HG03060 (cell line): ENCODE results near the gene NOTO.
"Not testable (repeated sequence)": the region's sequence is repeated elsewhere in the genome, so short reads cannot be mapped to it uniquely, and the experiment has no call there.

Source experiments
- ATAC-seq: cut with Tn5 transposase; IDR thresholded peaks from one replicate; pipeline ENCODE4 v1.9.1; 2021; ENCODE audit warnings: low read depth, moderate number of reproducible peaks; ENCODE audit not compliant: unreplicated experiment

NOTO gene

DNA sequence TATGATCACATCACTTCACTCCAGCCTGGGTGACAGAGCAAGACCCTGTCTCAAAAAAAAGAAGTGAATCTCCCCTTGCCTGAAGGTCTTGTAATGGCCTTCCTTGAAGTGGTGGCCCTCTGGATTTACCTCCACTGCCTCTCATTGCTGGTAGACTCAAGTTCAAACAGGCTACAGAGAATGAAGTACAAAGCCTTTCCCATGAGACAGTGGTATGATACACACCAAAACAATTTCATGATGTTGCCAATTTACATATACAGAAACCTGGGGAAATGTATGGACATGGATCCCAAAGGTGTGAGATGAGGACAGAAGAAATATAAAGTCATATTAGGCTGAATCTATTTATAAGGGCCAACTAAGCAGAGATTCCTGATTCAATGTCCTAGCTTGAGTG is 4.8 kb upstream of the NOTO start:
- ATAC-seq = no peak

DNA sequence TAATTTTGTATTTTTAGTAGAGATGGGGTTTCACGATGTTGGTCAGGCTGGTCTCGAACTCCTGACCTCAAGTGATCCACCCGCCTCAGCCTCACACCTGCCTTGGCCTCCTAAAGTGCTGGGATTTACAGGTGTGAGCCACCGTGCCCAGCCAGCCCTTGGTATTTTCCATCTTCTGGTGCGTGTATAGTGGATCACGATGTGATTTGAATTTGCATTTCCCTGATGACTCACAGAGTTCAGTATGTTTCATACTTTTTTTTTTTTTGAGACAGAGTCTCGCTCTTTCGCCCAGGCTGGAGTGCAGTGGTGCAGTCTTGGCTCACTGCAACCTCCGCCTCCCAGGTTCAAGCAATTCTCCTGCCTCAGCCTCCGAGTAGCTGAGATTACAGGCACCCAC is 2.1 kb upstream of the NOTO start:
- ATAC-seq = not testable (repeated sequence)

DNA sequence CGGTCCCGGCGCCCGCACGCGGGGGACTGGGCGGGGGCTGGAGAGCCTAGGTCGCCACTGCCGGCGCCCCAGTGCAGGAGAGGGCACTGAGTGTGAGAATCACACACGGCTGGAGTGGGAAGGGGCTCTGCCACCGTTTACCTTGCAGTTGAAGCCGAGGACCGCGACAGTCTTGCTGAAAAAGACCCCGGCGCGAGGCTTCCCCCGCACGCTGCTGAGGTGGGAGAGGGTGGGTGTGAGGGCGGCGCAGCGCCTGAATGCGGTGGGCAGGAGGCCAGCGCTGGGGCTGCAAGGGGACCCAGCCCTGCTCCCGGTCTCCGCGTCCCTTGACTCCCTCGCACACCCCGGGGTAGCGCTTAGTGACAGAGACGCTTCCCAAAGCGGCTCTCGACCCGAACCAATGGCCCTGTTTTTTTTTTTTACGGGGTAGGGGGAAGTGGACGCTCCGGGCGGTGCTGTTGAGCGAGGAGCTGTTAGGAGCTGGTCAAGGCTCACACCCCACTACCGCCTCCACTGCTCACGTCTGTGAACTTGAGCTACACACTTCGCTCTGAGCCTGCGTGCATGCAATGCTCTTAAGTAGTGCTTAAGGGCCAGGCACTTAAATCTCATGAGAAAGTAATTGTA is 794 bp downstream of the NOTO start:
- no peak for ATAC-seq

DNA sequence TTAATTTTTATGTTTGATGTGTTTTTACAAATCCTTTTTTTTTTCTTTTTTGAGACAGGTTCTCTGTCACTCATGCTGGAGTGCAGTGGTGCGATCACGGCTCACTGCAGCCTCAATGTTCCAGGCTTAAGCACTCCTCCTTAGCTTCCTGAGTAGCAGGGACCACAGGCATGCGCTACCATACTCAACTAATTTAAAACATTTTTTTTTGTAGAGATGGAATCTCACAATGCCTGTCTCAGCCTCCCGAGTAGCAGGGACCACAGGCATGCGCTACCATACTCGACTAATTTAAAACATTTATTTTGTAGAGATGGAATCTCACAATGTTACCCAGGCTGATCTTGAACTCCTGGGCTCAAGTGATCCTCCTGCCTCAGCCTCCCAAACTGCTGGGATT is 3.2 kb downstream of the NOTO start:
- no peak for ATAC-seq

DNA sequence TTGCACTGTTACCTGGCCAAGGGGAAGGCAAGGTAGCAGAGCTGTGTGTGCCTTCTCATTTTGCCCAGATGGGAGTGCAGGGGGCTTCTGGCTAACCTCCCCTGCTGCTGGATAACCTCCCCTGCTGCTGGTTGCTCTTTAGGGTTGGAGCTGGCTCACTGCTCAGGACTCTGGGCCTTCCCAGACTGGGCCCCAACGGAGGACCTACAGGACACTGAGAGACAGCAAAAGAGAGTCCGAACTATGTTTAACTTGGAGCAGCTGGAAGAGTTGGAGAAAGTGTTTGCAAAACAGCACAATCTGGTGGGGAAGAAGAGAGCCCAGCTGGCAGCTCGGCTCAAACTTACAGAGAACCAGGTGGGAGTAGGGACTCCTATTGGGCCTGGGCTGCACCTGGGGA is 5.9 kb downstream of the NOTO start:
- no peak for ATAC-seq

DNA sequence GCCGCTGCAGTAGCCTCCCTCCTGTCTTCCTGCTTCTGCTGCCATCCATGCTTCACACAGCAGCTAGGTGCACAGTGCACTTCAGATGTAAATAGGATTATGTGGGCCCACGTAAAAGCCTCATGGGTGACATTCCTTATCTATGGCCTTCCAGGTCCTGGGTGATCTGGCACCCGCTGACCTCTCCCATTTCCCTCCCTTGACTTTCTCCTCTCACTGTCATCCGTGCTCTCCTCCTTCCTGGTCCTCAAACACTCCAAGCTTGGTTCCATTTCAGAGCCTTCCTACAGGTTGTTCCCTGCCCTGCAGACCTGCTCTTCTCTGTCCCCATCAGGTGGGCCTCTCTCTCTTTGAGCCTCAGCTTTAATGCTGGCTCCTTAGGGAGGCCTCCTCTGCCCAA is 7.6 kb downstream of the NOTO start:
- ATAC-seq = no peak

DNA sequence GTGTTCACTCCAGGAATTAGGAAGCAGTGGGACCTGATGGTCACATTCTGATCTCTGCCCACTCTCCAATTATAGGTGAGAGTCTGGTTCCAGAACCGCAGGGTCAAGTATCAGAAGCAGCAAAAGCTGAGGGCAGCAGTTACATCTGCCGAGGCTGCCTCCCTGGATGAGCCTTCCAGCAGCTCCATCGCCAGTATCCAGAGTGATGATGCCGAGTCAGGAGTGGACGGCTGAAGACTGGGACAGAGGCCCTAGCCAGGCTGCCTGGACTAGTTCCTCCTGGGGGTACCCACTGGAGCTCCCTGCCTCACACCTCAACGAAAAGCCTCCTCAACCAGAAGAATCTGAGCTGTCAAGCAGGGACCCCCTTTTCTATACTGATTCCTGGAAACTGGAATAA is 8.3 kb downstream of the NOTO start:
- ATAC-seq = no peak

DNA sequence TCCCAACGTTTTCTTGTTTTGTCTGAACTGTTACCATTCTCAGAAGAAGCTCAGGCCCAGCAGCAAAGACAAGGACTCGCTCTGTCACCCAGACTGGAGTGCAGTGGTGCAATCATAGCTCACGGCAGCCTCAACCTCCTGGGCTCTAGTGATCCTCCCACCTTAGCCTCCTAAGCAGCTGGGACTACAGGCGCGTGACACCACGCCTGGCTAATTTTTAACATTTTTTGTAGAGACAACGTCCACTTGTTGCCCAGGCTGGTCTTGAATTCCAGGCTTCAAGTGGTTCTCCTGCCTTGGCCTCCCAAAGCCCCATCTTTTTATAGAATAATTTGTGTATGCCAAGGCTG is 9.7 kb downstream of the NOTO start:
- ATAC-seq = no peak

DNA sequence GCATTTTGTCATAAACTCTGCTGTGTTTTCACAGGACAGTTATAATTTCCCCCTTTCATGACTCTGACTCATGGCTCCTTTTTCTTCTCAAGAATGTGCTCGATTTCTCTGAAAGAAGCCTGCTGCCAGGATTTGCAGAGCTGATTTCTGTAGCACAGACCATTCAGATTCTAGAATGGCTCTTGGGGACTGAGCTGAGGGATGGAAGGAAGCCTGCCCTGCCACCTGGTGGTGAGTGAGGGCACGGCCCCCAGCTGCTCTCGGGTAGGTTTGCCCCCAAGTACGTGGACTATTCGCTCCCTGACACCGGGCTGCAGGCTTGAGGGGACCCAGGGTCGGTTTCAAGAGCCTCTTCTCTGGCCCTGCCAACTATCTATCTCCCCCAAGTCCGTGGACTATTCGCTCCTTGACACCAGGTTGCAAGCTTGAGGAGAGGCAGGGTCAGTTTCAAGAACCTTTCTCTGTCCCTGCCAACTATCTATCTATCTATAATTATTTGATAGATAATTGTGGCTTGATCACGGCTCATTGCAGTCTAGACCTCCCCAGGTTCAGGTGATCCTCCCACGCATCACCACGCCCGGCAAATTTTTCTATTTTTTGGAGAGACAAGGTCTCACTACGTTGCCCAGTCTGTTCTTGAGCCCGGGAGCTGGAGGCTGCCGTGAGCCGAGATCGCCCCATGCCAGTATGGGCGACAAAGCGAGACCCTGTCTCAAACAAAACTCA is 10.2 kb downstream of the NOTO start:
- ATAC-seq = peak; percentile 31

DNA sequence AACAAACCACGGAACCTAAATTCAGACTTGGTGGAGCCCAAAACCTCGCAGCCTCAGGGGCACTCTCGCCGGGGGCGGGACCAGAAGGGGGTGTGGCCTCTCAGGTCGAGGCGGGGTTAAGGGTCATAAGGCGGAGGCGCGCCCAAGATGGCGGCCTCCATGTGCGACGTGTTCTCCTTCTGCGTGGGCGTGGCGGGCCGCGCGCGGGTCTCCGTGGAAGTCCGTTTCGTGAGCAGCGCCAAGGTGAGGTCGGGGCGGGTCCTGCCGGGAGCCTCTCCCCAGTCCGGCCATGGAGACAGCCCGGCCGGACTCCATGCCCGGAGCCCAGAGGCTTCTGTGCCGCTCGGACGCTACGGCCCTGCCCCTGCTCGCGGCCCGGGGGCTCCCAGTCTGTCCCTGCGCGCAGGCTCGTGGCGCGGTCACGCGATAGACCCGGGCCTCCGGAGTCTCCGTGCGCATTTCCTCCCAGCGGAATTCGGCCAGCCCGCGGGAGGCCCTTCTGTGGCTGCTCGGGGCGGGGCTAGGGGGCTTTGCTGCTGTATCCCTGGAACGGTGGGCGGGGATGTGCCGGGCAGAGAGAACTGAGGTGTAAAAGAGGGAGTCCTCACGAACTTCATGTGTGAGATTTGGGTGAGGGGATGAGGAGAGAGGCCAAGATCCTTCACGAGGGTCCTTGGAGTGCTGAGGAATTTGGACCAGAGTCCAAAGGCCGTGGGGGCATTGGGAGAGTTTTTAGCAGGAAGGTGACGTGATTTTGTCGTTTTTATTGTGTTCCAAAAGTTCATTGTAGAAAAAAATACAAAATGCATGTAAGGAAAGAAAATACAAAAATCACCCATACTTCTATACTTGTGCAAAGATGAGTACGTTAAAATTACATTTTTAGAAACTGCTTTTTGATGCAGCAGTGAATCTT is 12.0 kb downstream of the NOTO start, which contains the start of gene SMYD5:
TSS of gene SMYD5 (plus strand) at position 126 of the 916 bp plus-strand sequence. CDS start at position 148, 22 bp downstream.
- peak; percentile 82 for ATAC-seq

DNA sequence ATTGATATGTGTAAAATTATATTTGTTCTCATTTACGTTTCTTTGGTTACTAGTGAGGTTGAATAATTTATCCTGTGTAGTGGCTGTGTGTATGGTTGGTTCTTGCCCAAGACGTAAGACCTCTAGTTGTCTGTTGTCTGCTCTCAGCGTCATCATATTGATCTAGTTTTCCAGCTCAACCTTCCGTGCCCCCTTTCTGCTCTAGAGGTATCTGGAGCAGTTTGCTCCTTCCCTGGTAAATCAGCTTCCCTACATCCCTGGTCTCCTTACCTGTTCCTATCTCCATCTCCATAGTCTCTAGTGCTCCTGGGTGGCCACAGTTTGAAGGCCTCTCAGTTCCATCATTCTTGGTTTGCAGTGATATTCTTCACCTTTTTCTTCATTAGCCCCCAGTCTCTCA is 12.9 kb downstream of the NOTO start:
- ATAC-seq = no peak

DNA sequence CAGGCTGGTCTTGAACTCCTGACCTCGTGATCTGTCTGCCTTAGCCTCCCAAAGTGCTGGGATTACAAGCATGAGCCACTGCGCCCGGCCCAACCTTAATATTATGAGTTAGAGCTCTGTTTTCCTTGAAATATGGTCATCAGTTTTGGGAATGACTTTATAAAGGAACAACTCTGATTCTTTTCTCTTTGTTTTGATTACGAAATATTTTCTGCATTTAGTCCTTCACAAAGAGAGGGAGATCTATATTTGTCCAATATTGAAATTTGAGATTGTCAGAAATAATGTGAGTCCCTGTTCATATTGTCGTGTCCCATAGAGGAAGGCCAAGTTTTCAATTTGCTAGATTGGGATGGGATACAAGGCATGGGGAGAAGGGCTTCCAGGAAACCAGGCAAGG is 14.8 kb downstream of the NOTO start:
- ATAC-seq = no peak

DNA sequence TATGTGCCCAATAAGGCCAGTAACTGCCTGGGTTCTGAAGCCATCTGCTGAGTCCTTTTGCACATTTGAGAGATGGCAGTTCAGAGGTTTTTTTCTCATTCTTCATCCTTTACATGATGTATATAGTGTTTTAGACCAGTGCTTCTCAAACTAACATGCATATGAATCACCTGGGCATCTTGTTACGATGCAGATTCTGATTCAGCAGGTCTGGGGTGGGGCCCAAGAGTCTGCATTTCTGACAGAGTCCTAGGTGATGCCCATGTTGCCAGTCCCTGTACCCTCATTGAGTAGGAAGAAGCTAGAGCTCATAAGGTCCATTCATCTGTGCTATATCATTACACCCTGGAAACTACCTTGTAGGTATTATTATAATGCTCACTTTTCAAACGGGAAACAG is 15.5 kb downstream of the NOTO start:
- ATAC-seq = no peak

DNA sequence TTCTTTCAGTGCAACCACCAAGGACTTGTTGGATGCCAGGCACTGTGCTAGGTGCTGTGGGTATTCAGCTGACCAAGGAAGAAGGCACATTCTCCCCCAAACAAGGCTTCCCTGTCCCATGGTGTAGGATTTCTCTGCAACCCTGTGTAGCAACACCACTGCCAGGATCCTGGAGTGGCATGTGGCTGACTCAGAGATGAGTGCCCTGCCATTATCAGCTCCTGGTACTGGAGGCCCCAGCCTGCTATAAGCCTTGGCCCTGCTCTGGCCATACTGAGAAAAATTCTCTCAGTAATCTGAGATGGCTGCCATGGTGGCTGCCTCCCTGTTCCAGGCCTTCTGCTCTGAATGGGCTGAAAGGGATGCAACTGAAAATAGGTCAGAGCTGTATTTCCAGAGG is 15.9 kb downstream of the NOTO start:
- ATAC-seq = no peak

DNA sequence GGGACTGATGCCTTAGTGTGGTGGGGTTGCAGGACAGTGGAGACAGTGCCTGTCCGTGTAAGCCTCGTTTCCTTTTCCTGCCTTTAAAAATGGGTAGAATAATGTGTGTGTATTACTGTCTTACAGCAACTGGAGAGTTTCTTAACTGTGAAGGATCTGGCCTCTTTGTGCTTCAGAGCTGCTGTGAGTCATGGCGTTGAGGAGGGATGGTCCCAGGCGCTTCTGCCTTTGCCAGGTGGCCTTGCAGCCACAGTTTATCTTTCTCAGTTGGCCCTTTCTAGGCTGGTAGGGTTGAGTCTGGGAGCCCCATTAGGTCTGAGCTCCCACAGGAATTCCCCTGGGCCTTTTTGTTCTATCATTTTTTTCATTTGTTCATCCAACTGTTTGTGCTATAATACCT is 21.4 kb downstream of the NOTO start:
- ATAC-seq = no peak

DNA sequence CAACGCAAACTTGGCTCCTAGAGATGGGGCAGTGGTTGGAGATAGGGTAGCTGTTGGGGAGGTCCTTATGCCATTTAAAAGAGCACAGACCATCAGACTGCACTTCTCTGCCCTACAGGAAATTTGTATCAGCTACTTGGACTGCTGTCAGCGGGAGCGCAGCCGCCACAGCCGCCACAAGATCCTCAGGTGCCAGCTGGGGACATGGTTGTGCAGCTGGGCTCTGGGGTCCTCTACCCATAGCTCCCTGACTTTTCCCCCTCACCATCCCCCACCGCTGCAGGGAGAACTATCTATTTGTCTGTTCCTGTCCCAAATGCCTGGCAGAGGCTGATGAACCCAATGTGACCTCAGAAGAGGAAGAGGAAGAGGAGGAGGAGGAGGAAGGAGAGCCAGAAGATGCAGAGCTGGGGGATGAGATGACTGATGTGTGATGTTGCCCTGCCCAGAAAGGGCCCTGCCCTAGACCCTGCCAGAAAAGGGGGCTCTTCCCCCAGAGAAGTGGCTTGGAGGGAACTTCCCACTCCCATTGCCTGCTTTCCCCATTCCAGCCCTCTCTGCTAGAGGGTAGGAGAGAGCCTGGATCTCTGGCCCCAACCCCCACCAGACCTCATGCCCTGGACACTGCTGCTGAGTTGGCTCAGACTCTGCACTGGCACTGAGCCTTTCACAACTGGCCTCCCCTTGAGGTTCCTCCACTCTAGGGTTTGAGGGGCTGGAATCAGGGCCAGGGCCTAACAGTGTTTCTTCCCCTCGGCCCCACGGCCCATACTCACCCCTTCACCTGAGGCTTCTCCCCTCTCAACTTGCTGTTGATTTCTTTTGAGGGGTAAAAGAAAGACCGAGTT is 23.4 kb downstream of the NOTO start:
- no peak for ATAC-seq

DNA sequence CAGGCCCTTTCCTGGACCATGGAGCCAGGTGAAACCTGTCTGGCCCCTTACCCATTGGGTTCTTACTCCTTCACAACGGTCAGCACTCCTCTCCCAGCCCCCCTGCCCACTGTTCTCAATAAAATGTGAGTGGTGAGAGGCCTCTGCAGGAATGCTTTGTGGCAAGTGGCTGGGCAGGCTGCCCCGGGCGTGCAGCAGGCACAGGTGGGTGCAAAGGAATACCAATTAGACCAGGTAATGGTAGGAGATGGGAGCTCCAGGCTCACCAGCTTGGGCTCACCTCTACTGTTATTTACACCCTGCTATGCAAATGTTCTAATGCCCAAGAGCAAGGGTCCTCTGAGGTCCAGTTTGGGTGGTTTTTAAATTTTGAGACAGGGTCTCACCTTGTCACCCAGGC is 24.7 kb downstream of the NOTO start:
- ATAC-seq = no peak

DNA sequence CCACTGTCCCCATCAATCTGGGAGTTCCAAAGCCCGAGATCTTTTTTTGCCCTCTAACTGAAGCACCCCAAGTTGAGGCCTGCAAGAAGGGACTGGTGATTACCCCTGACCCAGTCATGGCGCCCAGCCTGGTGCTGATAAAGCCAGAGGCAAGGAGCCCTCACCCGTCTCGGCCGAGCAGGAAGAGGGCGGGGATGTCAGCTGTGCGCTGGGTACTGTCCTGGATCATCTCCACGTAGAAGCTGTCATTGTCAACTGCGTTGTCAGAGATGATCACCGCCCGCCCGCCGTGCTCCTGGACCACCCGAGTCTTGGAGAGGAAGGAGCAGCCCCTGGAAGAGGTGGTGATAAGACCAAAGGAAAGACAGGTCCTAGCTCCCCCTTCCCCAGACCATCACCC is 26.3 kb downstream of the NOTO start:
- no peak for ATAC-seq

DNA sequence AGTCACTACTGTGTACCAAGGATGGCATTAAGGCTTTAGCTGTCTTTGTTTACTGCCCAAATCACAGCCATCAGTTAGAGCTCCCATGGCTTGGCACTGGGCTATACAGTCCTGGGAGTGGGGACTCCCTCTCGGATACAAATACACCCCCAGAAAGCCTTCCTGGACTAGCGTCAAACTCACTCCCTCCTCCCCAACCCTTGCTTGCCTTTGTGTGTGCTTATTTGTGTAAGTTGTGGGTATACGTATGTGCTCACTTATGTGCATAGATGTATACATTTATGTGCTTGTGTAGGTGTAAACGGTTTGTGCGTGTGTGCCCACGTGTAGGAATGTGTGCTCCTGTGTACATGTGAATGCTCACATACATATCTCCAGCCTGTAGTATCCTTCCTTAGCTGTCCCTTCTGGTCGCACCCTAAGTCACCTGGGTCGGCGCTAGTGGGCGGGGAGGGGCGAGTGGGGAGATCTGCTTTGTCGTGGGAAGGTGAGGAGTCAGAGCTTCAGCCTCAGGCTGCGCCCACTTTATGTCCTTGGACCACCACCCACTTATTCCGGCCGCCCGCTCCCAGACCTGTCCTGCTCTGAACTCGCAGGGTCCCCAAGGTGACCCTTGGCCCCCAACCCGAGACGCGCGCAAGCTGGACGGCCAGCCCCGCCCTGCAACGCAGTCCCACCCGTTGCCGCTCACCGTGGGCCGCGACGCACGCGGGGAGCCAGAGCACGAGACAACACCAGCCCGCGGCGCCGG is 30.2 kb downstream of the NOTO start:
- no peak for ATAC-seq
